H1 (cell line): ENCODE results near the gene HOXB8. TPM values are rescaled to one million over a fixed set of nuclear protein-coding genes. Genes with fewer than 3 reads are reported as not detected.

Experiments used
- CTCF ChIA-PET: fragments of 300-600 bp; sonication (Branson Sonifier 250); formaldehyde crosslinking; loops from one replicate; lab custom pipeline; 2021; ENCODE audit not compliant: partially characterized antibody; lab: Charles Lee
- POLR2A ChIA-PET: fragments of 300-600 bp; sonication (Branson Sonifier 250); formaldehyde crosslinking; loops from one replicate; lab custom pipeline; 2021; ENCODE audit warnings: inconsistent platforms; ENCODE audit not compliant: partially characterized antibody; lab: Charles Lee
- DNase-seq, 2 experiments: peaks; one replicate each; pipeline versions ENCODE4 v3.0.0 to v3.0.0-alpha.2; 2010 to 2022; ENCODE audit warnings: low spot score in 2 of 2, low read depth in 1 of 2, mixed read lengths in 1 of 2
- FAIRE-seq: peaks from 2 replicates; lab custom pipeline; 2011; peaks lifted over from hg19 to GRCh38; lab: Jason Lieb, UNC
- H2AFZ ChIP-seq: 2 replicates; pipeline ENCODE4 v1.8.1; 2012; ENCODE audit warnings: low read length, inconsistent platforms
- H2AK5ac ChIP-seq: 2 replicates; pipeline ENCODE4 v1.6.1; 2013; ENCODE audit warnings: low read depth, low read length
- H2BK120ac ChIP-seq: replicated peaks from 2 replicates; pipeline ENCODE3; 2013; ENCODE audit warnings: low read depth, low read length, inconsistent platforms
- H2BK12ac ChIP-seq: 2 replicates; pipeline ENCODE4 v1.6.1; 2013; ENCODE audit warnings: low read depth, low read length
- H2BK15ac ChIP-seq: 2 replicates; pipeline ENCODE4 v1.6.1; 2013; ENCODE audit warnings: low read length
- H2BK20ac ChIP-seq: 2 replicates; pipeline ENCODE4 v1.6.1; 2013; ENCODE audit warnings: low read length
- H2BK5ac ChIP-seq: 2 replicates; pipeline ENCODE4 v1.6.1; 2013; ENCODE audit warnings: low read depth, low read length
- H3K14ac ChIP-seq: 2 replicates; pipeline ENCODE4 v1.6.1; 2013; ENCODE audit warnings: inconsistent platforms; ENCODE audit not compliant: insufficient read length
- H3K18ac ChIP-seq: 2 replicates; pipeline ENCODE4 v1.6.1; 2013; ENCODE audit warnings: low read length; ENCODE audit errors: extremely low read depth
- H3K23ac ChIP-seq: 2 replicates; pipeline ENCODE4 v1.6.1; 2013; ENCODE audit warnings: inconsistent platforms; ENCODE audit not compliant: insufficient read length
- H3K23me2 ChIP-seq: 2 replicates; pipeline ENCODE4 v1.6.1; 2013; ENCODE audit warnings: low read depth, low read length
- H3K27ac ChIP-seq: 2 replicates; pipeline ENCODE4 v1.6.1; 2011; ENCODE audit warnings: low read depth, low read length, inconsistent platforms
- H3K27me3 ChIP-seq, 4 experiments: replicated peaks in 1 of 4; 1 replicate in 1 of 4; 2 replicates in 3 of 4; pipeline versions ENCODE4 v1.6.1 to v1.8.1; 2011 to 2013; ENCODE audit warnings: low read length in 3 of 4, mild to moderate bottlenecking in 3 of 4, inconsistent platforms in 2 of 4, mixed read lengths in 2 of 4, moderate library complexity in 1 of 4; ENCODE audit not compliant: control insufficient read depth in 3 of 4, insufficient read depth in 3 of 4; ENCODE audit errors: extremely low read depth in 1 of 4
- H3K36me3 ChIP-seq, 4 experiments: 2 replicates each; pipeline versions ENCODE4 v1.6.1 to v1.8.1; 2011 to 2013; ENCODE audit warnings: mild to moderate bottlenecking in 4 of 4, low read length in 3 of 4, moderate library complexity in 2 of 4, control low read depth in 1 of 4, inconsistent platforms in 1 of 4; ENCODE audit not compliant: insufficient read depth in 4 of 4, control insufficient read depth in 2 of 4
- H3K4ac ChIP-seq: replicated peaks from 2 replicates; pipeline ENCODE3; 2013; ENCODE audit warnings: low read length, low read depth, mixed read lengths, inconsistent platforms; ENCODE audit not compliant: insufficient read length
- H3K4me1 ChIP-seq, 4 experiments: replicated peaks in 1 of 4; 1 replicate in 1 of 4; 2 replicates in 3 of 4; pipeline versions ENCODE4 v1.6.1 to v1.8.1; 2011 to 2013; ENCODE audit warnings: low read length in 3 of 4, inconsistent platforms in 2 of 4, mixed read lengths in 1 of 4; ENCODE audit not compliant: insufficient read depth in 4 of 4, control insufficient read depth in 3 of 4
- H3K4me2 ChIP-seq, 2 experiments: 2 replicates each; pipeline versions ENCODE4 v1.6.1 to v1.8.1; 2011 to 2013; ENCODE audit warnings: low read depth in 2 of 2, low read length in 2 of 2, control low read depth in 1 of 2, inconsistent platforms in 1 of 2, mild to moderate bottlenecking in 1 of 2; ENCODE audit not compliant: insufficient read depth in 1 of 2
- H3K4me3 ChIP-seq, 4 experiments: fragments of 200-600, 300-600 bp in 1 of 4; sonication (generic), shearing (Covaris generic), sonication (Bioruptor Twin) in 1 of 4; 2 replicates each; pipeline versions ENCODE4 v1.5.1 to v1.8.1; 2011 to 2016; ENCODE audit warnings: low read length in 4 of 4, low read depth in 3 of 4, control low read depth in 2 of 4, inconsistent platforms in 2 of 4, mild to moderate bottlenecking in 2 of 4, mixed read lengths in 1 of 4, moderate library complexity in 1 of 4; ENCODE audit not compliant: insufficient read depth in 2 of 4; ENCODE audit errors: extremely low read depth in 1 of 4
- H3K56ac ChIP-seq: replicated peaks from 2 replicates; pipeline ENCODE3; 2013; ENCODE audit warnings: low read depth, mild to moderate bottlenecking, mixed read lengths, low read length, inconsistent platforms; ENCODE audit not compliant: insufficient read length
- H3K79me1 ChIP-seq: 2 replicates; pipeline ENCODE4 v1.6.1; 2013; ENCODE audit warnings: low read depth, low read length, control low read depth
- H3K79me2 ChIP-seq, 2 experiments: 2 replicates each; pipeline versions ENCODE4 v1.6.1 to v1.8.1; 2012 to 2013; ENCODE audit warnings: low read length in 2 of 2, mild to moderate bottlenecking in 2 of 2, inconsistent platforms in 1 of 2; ENCODE audit not compliant: insufficient read depth in 2 of 2, control insufficient read depth in 1 of 2
- H3K9ac ChIP-seq, 4 experiments: replicated peaks in 1 of 4; 1 replicate in 1 of 4; 2 replicates in 3 of 4; pipeline versions ENCODE4 v1.6.1 to v1.8.1; 2011 to 2013; ENCODE audit warnings: low read depth in 3 of 4, low read length in 3 of 4, control low read depth in 2 of 4, mild to moderate bottlenecking in 2 of 4, moderate library complexity in 2 of 4, inconsistent platforms in 1 of 4; ENCODE audit errors: extremely low read depth in 1 of 4
- H3K9me3 ChIP-seq, 2 experiments: 2 replicates each; pipeline versions ENCODE4 v1.6.1 to v1.8.1; 2012 to 2013; ENCODE audit warnings: mild to moderate bottlenecking in 2 of 2, moderate library complexity in 2 of 2, control low read depth in 1 of 2, inconsistent platforms in 1 of 2, low read depth in 1 of 2, low read length in 1 of 2, mixed read lengths in 1 of 2; ENCODE audit not compliant: insufficient read depth in 2 of 2
- H4K20me1 ChIP-seq, 2 experiments: replicated peaks in 1 of 2; 2 replicates each; pipeline versions ENCODE3 to v1.8.1; 2011 to 2013; ENCODE audit warnings: inconsistent platforms in 2 of 2, low read length in 2 of 2, mild to moderate bottlenecking in 1 of 2; ENCODE audit not compliant: insufficient read depth in 2 of 2, control insufficient read depth in 1 of 2
- H4K5ac ChIP-seq: 2 replicates; pipeline ENCODE4 v1.6.1; 2013; ENCODE audit warnings: low read length, low read depth, mixed read lengths, inconsistent platforms; ENCODE audit not compliant: insufficient read length
- H4K8ac ChIP-seq: 2 replicates; pipeline ENCODE4 v1.8.0; 2013; ENCODE audit warnings: mild to moderate bottlenecking, moderate library complexity, low read length, inconsistent platforms; ENCODE audit not compliant: insufficient read depth; ENCODE audit errors: extremely low read depth
- H4K91ac ChIP-seq: replicated peaks from 2 replicates; pipeline ENCODE3; 2013; ENCODE audit warnings: low read length, mixed read lengths, inconsistent platforms; ENCODE audit not compliant: insufficient read length
- EGR1 ChIP-seq: IDR thresholded peaks from 2 replicates; pipeline ENCODE4 v1.6.1; 2011; ENCODE audit warnings: low read depth, low read length, borderline replicate concordance
- JUND ChIP-seq: IDR thresholded peaks from 2 replicates; pipeline ENCODE4 v1.6.1; 2011; ENCODE audit warnings: mild to moderate bottlenecking, improper control_type of control experiment, low read length
- KDM4A ChIP-seq: IDR thresholded peaks from one replicate; pipeline ENCODE4 v1.7.1; 2012; ENCODE audit warnings: low read depth, mild to moderate bottlenecking, moderate library complexity, low read length, inconsistent platforms; ENCODE audit not compliant: severe bottlenecking
- POLR2AphosphoS5 ChIP-seq: IDR thresholded peaks from 2 replicates; pipeline ENCODE4 v1.6.1; 2011; ENCODE audit warnings: low read depth, low read length
- RFX5 ChIP-seq: IDR thresholded peaks from 2 replicates; pipeline ENCODE4 v1.6.1; 2011; ENCODE audit warnings: low read depth, low read length, improper control_type of control experiment, borderline replicate concordance
- SUZ12 ChIP-seq: fragments of 200-600 bp; sonication (generic); IDR thresholded peaks from 2 replicates; pipeline ENCODE4 v1.6.1; 2012; ENCODE audit warnings: mild to moderate bottlenecking, inconsistent platforms, low read length, moderate library complexity, mixed read lengths
- WGBS, 2 experiments: shearing (Covaris generic) in 1 of 2; methylation state at CpG; one replicate each; pipeline versions ENCODE4 v1.1.6 to v1.1.7; 2013 to 2015; ENCODE audit warnings: low lambda C conversion rate in 2 of 2, mixed read lengths in 2 of 2, inconsistent platforms in 1 of 2, low coverage in 1 of 2, missing lambda C conversion rate in 1 of 2; ENCODE audit not compliant: insufficient replicate concordance in 2 of 2, insufficient coverage in 1 of 2, insufficient read length in 1 of 2; ENCODE audit errors: extremely low coverage in 1 of 2, missing lambda C conversion rate in 1 of 2; 5-methylcytosine and 5-hydroxymethylcytosine counted together
- polyA plus RNA-seq, 7 experiments: library from polyadenylated mRNA; depleted of rRNA in 3 of 7; stranded (reverse) in 5 of 7; unstranded in 2 of 7; fragments of >200 nt in 5 of 7; fragments of 200-250 nt in 2 of 7; gene quantifications; 1 replicate in 5 of 7; 2 replicates in 1 of 7; 4 replicates in 1 of 7; pipeline versions ENCODE4 v1.2.1 to v1.2.3, GENCODE V29; 2011 to 2013; ENCODE audit warnings: missing spikeins in 2 of 7, mixed read lengths in 2 of 7
- total RNA-seq: library from RNA; stranded (reverse); fragmentation: NEBNext Ultra II Directional; extraction: Animal tissue kit (Norgen Biotek cat#: 25700); gene quantifications from 2 replicates; pipeline ENCODE4 v1.2.1, GENCODE V29; 2021

HOXB8 gene
- total and polyA plus RNA-seq, 2 of the 8 experiments (the other 6 are each of a cell fraction or from before 2014, with no cell fraction given): not detected

DNA sequence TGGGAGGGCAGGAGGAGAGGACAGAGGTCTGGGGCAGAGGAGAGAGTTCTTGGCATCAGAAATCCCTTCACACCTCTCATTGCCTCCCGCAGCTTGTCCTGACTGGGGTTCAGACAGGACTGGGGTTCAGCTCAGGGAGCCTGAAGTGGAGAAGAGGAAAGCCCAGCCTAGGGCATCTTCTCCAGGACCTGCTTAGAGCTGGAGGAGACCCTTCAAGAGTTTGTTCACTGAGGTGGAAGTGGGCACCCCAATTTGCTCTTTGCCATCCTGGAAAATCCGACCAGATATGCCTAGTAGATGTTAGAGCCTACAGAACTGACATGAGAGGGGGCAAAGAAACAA is 27.0 kb downstream of the HOXB8 start:
- no peaks in the 10 kb centered on the region for H3K79me2 ChIP-seq
- no peak overlapping the region for H3K27ac ChIP-seq
- no peak overlapping the region for H3K23ac ChIP-seq
- H3K4me3 ChIP-seq: no peak overlapping the region
- TF ChIP-seq JUND (no peak), RFX5 (no peak), POLR2AphosphoS5 (no peak), KDM4A (no peak), EGR1 (no peak), SUZ12 (peak; percentile 15; the same call in 1 of the 2 replicates)
- no peak overlapping the region for H3K4me2 ChIP-seq
- H3K4me1 ChIP-seq: peaks cover 0 to 3% (median 0%) of the 10 kb centered on the region in 4 experiments; a peak in 4 of 7 replicates
- no peak overlapping the region for H2BK12ac ChIP-seq
- H3K56ac ChIP-seq: no peak overlapping the region
- WGBS, 2 experiments: 47% methylated on average over 2 of the region's 2 CpGs; no CpG with 5 or more reads in 1 of the 2 experiments
- DNase-seq (no peak), FAIRE-seq (no peak)
- no peak overlapping the region for H2BK15ac ChIP-seq
- no peak overlapping the region for H2BK20ac ChIP-seq
- H3K9ac ChIP-seq: no peak overlapping the region
- H4K20me1 ChIP-seq: peaks cover 25 to 34% of the 10 kb centered on the region in 2 experiments
- no peak overlapping the region for H4K91ac ChIP-seq
- H3K36me3 ChIP-seq: peaks cover 0 to 11% (median 0%) of the 10 kb centered on the region in 4 experiments; a peak in 1 of 8 replicates
- no peak overlapping the region for H2AFZ ChIP-seq
- no peaks in the 10 kb centered on the region; a peak in 1 of 4 replicates for H3K9me3 ChIP-seq
- H3K18ac ChIP-seq: no peak overlapping the region
- H3K27me3 ChIP-seq: peaks cover 99 to 100% (median 100%) of the 10 kb centered on the region in 4 experiments
- no peak overlapping the region for H2BK120ac ChIP-seq
- no peak overlapping the region for H3K14ac ChIP-seq
- POLR2A ChIA-PET: interaction anchor here (1.2 to 1.6 kb wide), 2 partner anchors 11 to 35 kb away, joined by 4 read pairs; no protein-coding TSS in a partner anchor
- H3K79me1 ChIP-seq: no peaks in the 10 kb centered on the region
- H4K5ac ChIP-seq: no peak overlapping the region
- H3K4ac ChIP-seq: no peak overlapping the region
- CTCF ChIA-PET: interaction anchor here (0.9 to 4.7 kb wide), 21 partner anchors 9 to 373 kb away, joined by 3 to 24 read pairs (median 5); no protein-coding TSS in a partner anchor
- H2AK5ac ChIP-seq: no peak overlapping the region
- H3K23me2 ChIP-seq: no peaks in the 10 kb centered on the region
- H2BK5ac ChIP-seq: no peak overlapping the region
- H4K8ac ChIP-seq: no peak overlapping the region
